GM20431 (cell line): ENCODE data around the gene C1QTNF5.

Experiments used
- in situ Hi-C: fragments of 300-500 bp; cut with MseI, MboI; formaldehyde crosslinking; loops from one replicate; pipeline ENCODE4 v1.15.0; 2020; ENCODE audit warnings: low sequenced_read_pairs; ENCODE audit not compliant: unreplicated experiment

C1QTNF5 gene

DNA sequence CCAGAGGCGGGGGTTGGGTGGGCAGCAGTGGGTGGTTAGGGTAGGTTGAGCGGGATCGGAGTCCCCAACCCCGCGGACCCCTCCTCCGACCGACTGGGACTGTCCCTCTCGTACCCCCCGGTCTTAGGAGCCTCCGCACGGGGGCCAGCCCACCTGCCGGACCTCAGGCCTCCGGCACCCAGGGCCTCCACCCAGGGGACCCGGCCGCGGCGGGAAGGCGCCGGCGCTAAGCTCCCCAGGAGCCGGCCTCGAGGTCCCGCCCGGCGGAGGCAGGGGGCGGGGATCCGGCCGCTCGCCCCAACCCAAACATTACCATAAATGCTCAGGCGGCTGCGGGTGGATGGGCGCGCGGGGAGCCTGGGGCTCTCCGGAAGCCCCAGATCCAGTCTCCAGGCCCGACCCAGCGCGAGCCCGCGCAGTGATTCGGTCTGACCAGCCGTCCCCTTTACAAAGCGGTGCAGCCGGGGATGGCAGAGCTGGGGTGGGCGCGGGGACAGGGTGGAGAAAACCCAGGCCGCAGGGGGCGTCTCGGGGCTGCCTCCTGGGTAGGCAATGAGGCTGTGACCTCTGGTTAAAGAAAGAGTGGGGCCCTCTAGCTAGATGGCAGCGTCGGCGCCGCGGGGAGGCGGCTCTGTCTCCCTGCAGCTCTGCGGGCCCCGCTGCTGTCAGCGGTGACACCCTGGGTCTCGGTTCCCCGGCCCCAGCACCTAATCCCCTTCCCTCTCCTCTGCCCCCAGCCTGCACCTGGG is 19.7 kb downstream of the C1QTNF5 start:
- in situ Hi-C loops, result no loop called here

DNA sequence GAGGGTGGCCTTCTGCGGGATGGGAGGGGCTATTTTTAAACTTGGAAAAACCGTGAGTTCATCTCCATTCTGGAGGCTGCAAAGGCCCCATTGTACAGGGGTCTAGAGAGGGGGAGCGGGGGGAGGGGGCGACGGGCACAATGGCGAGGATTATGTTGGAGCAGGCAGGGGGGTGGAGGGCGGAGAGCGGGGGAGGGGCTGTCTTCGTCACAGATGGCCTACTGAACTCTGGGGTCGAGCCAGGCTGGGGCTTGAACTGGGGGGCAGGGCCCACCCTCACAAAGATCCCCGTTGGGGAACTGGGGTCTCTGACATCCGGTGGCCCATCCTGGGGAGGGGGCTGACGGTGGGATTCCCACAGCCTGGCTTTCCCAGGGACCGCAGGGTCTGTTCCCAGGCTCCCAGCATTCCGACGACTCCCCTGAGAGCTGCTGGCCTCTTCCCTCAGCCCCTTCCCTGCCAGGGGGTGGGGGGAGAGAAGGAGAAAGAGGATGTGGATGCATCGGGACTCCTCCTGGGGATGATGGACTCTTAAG is 20.4 kb downstream of the C1QTNF5 start:
- in situ Hi-C loops, result no loop called here

DNA sequence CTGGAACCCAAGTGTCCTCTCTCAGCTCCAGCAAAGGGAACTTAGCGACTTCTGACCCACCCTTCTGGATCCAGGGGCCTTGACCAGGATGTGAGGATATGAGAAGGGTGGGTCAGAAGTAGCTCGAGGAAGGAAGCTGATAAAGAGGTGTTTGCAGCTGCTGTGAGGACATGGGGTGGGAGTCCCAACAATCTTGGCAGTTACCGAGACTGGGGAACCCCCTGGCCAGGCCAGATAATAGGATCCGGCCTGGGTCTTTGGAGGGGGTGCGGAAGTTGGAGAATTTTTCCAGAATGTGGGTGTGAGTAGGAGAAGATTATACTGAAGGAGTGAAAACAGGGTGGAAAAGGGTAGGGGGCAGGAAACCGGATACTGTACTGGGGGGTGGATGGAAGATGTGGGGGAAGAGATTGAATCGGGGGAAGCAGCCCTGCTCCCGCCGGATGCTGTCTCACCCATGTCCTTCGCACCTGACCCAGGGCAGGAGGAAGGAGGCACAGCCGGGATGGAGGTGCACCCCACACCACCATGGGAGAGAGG is 20.9 kb downstream of the C1QTNF5 start:
- in situ Hi-C loops, result no loop called here

GRCh38 chr11:119319136-119319699 is 21.5 kb downstream of the C1QTNF5 start:
- in situ Hi-C loops, result no loop called here

GRCh38 chr11:119318240-119319135 is 22.2 kb downstream of the C1QTNF5 start:
- in situ Hi-C loops, result no loop called here

- in situ Hi-C loops, result no loop called here
Observed at GRCh38 chr11:119317592-119318239, 23.0 kb downstream of the C1QTNF5 start.

GRCh38 chr11:119316729-119317591 is 23.7 kb downstream of the C1QTNF5 start, which contains the start of gene MCAM:
Gene MCAM (minus strand): TSS chr11:119317130. CDS start chr11:119317101, 29 bp downstream.
- in situ Hi-C loops, result no loop called here

DNA sequence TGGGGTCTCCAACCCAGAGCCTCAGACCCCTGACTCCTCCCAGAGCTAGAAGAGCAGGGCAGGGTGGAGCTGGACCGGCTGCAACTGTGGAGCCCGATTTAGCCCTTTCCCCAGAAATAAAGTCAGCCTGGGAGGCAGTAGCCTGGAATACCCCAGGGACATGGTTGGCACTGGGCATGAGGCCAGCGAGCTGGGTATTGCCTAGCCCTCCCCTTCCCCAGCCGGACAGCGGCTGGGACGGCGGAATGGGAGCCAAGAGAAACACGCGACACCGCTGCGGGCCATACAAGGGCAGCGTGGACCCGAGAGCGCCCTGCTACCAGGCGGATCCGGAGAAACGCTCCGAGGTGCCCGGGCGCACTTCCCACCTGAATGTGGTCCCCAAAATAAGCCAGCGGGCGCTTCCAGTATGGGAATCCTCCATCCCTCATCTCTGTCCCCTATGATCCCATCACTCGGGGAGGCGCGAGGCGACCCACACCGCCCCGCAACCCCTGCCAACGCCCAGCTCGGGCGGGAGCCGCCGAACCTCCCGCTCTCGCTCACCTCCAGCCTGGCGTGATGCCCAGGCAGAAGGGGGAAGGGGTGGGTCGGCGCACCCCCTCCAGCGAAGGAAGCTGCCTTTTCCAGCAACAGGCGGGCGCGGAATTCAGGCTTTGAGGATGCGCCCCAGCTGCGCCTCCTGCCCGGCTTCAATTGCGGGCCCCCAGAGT is 24.5 kb downstream of the C1QTNF5 start:
- in situ Hi-C loops, result no loop called here

- in situ Hi-C loops, result no loop called here
Observed at GRCh38 chr11:119315131-119316015, 25.3 kb downstream of the C1QTNF5 start.

- in situ Hi-C loops, result no loop called here
Observed at GRCh38 chr11:119314726-119315125, 26.0 kb downstream of the C1QTNF5 start.

DNA sequence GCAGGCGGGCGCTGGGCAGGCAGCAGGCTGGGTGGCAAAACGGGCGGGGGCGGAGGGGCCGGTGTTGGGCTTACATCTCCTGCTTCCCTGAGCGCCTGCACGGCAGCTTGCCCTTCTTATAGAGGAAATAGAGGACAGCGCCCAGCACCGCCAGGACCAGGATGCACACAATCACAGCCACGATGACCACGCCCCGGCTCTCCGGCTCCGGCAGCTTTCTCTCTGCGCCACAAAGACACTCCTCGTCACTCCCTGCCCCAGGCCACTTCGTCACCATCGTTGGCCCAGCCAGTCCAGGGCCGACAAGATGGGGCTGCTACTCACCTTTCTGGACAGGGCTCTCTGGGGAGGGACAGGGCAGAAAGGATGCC is 30.0 kb downstream of the C1QTNF5 start:
- in situ Hi-C loops, result no loop called here

DNA sequence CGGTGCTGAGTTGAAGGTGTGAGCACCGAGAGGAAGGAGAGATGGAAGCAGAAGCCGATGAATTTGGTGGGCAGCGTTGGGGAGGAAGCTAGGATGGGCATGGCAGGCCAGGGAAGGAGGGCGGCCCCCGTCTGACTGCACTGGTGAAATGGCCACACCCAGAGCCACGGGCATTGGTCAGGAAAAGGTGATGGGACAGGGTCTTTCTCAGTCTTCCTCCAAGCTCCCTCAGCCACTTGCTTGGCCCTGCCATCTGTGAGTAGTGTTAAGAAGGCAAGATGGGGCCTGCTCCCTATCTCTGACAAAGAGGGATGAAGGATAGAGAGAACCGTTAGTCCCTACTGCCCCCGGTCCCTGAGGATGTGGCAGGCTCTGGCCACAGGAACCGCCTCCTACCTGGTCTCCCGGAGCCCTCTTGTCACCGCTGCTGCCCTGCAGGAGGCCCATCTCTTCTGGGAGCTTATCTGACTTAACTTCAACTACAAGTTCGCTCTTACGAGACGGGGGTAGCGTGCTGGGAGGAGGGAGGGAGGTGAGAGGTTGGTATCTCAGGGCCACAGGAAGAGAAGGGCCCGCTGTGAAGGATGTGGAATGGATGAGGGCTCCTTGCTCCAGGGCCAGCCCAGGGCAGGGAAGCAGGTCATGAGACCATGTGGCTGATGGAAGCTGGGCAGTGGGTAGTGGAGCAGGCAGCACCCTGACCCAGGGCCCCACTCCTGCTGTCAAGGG is 30.6 kb downstream of the C1QTNF5 start:
- in situ Hi-C loops, result no loop called here

DNA sequence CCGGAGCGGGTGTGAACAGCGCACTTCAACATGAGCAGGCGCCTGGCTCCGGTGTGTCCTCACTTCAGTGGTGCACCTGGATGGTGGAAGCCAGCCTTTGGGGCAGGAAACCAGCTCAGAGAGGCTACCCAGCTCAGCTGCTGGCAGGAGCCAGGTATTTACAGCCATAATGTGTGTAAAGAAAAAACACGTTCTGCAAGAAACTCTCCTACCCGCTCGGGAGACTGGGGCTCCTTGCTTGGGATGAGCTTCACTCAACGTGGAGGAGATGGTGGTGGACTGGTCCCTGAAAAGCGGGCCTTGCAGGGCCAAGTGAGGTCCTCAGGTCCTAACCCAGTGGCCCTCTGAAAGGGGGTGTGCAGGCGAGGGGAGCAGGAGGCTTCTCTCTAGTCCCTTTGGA is 31.3 kb downstream of the C1QTNF5 start:
- in situ Hi-C loops, result no loop called here

DNA sequence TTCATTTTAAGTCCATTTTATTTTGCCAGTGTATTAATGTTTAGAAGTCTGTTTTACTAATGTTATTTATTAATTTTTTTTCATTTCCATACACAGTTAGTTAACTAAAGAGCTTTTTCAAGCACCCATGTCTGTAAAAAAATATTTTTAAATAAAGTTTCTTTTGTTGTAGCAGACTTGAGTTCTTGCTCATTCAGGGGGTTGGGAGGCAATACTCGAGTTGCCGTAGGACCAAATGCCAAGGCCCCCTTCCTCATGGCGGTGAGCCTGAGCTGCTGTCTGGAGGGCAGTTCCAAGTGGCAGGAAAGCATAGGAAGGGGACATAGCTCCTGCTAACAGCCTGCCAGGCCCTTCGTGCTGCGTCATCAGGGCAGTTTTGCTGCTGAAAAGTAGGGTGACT is 32.7 kb downstream of the C1QTNF5 start:
- in situ Hi-C loops, result no loop called here

GRCh38 chr11:119307219-119307618 is 33.5 kb downstream of the C1QTNF5 start:
- in situ Hi-C loops, result no loop called here

DNA sequence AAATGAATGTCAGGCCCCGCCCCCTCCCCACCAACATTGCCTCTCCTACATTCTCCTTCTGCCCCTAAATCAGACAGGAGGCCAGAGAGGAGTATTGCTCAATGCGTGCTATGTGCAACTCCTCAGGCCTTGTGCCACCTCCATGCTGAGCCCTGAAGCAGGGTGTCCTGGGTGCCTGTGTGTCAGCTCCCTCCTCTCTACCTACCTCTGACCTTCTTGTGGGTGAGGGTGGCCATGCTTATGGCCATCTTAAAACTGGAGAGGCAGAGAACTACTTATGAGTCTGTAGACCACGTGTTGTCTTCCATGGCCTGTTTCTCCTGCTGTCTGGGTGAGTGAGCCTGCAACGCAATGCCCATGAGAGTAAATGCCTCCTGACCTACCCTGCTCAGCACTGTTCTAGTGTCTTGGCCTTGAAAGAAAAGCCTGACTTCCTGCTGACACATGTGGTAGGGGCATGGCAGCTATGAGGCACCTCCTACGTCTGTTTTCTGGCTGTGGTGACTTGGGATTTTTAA is 34.3 kb downstream of the C1QTNF5 start:
- in situ Hi-C loops, result no loop called here
